ENCODE measurements around the gene FANCD2. TPM values are rescaled to one million over a fixed set of nuclear protein-coding genes. Genes with fewer than 3 reads are reported as not detected.
"Not testable (repeated sequence)": the region's sequence is repeated elsewhere in the genome, so short reads cannot be mapped to it uniquely, and the experiment has no call there.

The FANCD2 gene
- total RNA-seq, 1 experiment from 2014 or later, result 39.0 TPM

DNA sequence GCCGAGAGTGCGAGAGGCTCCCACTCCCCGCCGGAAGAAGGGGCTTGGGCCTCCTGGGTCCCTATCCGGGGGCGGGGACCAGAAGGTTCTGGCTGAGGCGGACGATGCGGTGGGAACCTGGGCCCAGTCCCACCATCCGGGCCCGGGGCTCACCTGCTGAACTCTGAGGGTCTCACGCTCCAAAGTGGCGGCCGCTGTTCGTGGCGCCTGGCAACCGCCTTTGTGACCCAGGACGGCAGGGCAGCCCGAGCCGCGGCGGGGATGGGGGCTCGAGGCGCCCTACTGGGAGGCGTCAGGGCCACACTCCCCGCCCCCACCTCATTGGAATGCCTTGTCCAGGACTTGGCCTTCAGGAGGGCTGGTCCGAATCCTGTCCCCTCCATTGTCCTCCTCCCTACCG, 81.9 kb downstream of the FANCD2 start, which contains the start of gene FANCD2OS:
FANCD2OS (minus strand) TSS at position 165 of the 400 bp plus-strand sequence. CDS start 3,481 bp downstream, outside the sequence.
- no peaks in the 10 kb centered on the region for H3K27me3 ChIP-seq
- no peak within 1 kb of the TSS for H3K27ac ChIP-seq
- no peaks in the 10 kb centered on the region for H3K9me3 ChIP-seq (replicated peaks)
- H3K4me1 ChIP-seq, result no peaks in the 10 kb centered on the region
- no peak for DNase-seq
- no peak within 1 kb of the TSS for H3K4me3 ChIP-seq
- no peaks in the 10 kb centered on the region for H3K36me3 ChIP-seq

DNA sequence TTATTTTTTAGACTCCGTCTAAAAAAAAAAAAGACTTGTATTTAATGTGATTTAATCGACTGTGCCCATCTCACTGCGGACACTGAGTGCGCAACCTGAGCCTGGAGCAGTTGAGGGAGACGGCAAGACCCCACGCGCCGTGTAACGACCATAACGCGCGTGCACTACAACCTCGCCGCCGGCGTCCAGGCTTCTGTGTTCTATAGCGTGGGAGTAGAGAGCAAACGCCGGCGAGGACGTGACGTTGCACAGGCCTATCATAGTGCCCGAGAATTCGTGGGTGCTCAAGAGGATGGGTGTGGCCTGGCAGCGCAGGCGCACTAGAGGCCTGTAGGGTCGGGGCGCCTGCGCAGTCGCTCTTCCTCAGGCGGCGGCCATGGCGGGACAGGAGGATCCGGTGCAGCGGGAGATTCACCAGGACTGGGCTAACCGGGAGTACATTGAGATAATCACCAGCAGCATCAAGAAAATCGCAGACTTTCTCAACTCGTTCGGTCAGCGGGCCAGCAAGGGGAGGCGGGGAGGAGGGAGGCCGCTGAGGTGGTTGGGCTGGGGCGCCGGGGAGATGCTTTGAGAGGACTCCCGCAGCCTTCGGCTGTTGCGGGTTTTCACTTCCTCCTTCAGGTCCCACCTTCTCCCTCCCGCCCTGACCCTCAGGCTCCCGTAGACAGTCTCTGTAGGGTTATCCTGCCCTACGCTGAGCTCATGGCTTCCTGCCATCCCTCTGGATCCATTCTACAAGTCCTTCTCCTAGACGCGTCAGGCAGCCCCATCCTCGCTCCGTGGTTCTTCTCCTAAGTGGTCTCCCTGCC, 89.3 kb downstream of the FANCD2 start, which contains the start of gene BRK1:
BRK1 (plus strand) TSS at position 350 of the 812 bp plus-strand sequence; CDS start at position 377, 27 bp downstream.
- no peaks in the 10 kb centered on the region for H3K9me3 ChIP-seq (replicated peaks)
- H3K4me3 ChIP-seq, result peak within 1 kb of the TSS; percentile 79
- no peaks in the 10 kb centered on the region for H3K4me1 ChIP-seq
- no peaks in the 10 kb centered on the region for H3K27me3 ChIP-seq
- H3K36me3 ChIP-seq, result no peaks in the 10 kb centered on the region
- H3K27ac ChIP-seq, result peak within 1 kb of the TSS; percentile 22
- DNase-seq, result peak; percentile 91 to 97

DNA sequence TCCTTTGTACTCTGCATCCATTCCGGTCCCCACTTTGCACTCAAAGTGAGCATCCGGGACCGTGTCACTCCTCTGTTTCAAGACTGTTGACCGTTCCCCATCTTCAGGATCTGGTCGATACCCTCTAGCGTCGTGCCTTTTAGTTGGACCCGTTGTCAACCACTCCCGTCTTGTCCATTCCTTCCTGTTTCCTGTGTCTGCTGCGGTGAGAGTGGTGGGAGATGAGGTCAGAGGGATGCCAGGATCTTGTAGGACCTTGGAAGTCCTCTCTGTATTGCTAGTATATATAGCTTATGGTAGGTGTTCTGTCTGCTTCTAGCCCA, 89.9 kb downstream of the FANCD2 start:
- H3K27ac ChIP-seq, result peak overlapping the region; percentile 22
- H3K27me3 ChIP-seq, result no peaks in the 10 kb centered on the region
- no peaks in the 10 kb centered on the region for H3K36me3 ChIP-seq
- H3K9me3 ChIP-seq (replicated peaks), result no peaks in the 10 kb centered on the region
- H3K4me1 ChIP-seq, result no peaks in the 10 kb centered on the region
- DNase-seq, result peak in 1 of 2 experiments; percentile 41
- peak overlapping the region; percentile 79 for H3K4me3 ChIP-seq

DNA sequence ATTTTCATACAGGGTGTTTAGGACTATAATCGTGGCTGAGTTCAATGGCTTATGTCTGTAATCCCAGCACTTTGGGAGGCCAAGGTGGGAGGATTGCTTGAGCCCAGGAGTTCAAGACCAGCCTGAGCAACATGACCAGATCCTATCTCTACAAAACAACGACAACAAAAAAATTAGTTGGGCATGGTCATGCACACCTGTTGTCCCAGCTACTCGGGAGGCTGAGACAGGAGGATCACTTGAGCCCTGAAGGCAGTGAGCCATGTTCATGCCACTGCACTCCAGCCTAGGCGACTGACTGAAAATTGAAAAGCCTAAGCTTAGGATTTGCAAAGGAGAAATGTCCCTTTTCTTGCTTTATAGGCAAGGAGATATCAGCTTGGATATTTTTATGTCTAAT, 90.7 kb downstream of the FANCD2 start:
- Histone ChIP-seq H3K4me3 (no peak overlapping the region), H3K36me3 (no peaks in the 10 kb centered on the region), H3K4me1 (no peaks in the 10 kb centered on the region), H3K9me3 (replicated peaks) (no peaks in the 10 kb centered on the region), H3K27me3 (no peaks in the 10 kb centered on the region), H3K27ac (no peak overlapping the region)
- DNase-seq, result no peak

DNA sequence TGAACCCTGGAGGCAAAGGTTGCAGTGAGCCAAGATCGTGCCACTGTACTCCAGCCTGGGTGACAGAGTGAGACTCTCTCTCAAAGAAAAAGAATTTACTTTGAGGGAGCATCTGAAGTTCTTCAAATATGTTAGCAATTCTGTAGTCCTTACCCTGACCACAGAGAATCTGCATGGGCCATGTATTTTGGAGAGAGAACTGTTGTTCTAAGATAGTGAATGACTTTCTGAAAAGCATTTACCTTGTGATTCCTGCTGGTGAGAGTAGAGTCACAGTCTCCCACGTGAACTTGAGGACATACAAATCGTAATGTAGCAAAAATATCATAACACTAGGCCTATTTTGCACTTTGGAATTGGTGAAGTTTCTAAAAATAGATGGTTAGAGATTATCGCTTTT, 93.1 kb downstream of the FANCD2 start:
- DNase-seq, result no peak

DNA sequence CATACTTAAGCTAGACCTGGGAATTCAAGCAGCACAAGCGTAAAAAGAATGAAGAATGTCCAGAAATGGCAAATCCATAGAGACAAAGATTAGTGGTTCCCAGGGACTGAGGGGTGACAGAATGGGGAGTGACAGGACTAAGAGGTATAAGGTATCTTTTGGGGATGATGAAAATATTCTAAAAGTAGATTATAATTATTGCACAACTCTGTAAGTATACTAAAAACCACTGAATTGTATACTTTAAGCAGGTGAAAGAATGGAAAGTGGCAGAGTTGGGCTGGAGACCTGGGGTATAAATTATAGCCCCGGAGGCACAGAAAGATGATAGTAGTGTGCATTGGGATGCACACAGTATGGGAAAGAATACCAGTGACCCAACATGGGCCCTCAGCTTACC, 94.8 kb downstream of the FANCD2 start:
- no peaks in the 10 kb centered on the region for H3K9me3 ChIP-seq (replicated peaks)
- DNase-seq, result no peak
- H3K27ac ChIP-seq, result no peak overlapping the region
- no peaks in the 10 kb centered on the region for H3K27me3 ChIP-seq
- H3K4me3 ChIP-seq, result no peak overlapping the region
- no peaks in the 10 kb centered on the region for H3K4me1 ChIP-seq
- peaks cover 16% of the 10 kb centered on the region for H3K36me3 ChIP-seq

More for the DNA sequence above, 93.1 kb downstream of the FANCD2 start:
- Histone ChIP-seq H3K4me3 (no peak overlapping the region), H3K27me3 (no peaks in the 10 kb centered on the region), H3K9me3 (replicated peaks) (no peaks in the 10 kb centered on the region), H3K4me1 (no peaks in the 10 kb centered on the region), H3K27ac (no peak overlapping the region), H3K36me3 (0 out of 2 replicates have a peak, but pooled peaks cover 4% of the 10 kb centered on the region)

DNA sequence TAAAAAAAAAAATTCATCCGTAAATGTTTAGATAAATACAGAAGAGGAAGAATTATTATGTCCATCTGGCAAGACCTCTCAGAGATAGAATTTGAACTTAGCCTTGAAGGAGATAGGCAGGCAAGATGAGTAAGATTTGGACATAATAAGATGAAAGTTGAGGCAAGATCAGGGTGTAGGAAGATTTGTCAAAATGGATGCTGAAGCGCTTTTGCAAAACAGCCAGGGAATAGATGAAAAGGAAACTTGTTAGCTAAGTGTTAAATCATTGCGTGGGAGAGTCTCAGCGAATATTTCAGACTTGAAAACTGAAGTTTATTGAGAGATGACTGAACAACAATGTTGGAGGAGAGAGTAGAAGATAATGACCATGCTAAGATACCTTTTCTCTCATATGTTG, 96.5 kb downstream of the FANCD2 start:
- Histone ChIP-seq H3K27me3 (no peaks in the 10 kb centered on the region), H3K36me3 (peaks cover 25% of the 10 kb centered on the region), H3K4me3 (no peak overlapping the region), H3K4me1 (no peaks in the 10 kb centered on the region), H3K9me3 (replicated peaks) (no peaks in the 10 kb centered on the region), H3K27ac (no peak overlapping the region)
- no peak for DNase-seq

DNA sequence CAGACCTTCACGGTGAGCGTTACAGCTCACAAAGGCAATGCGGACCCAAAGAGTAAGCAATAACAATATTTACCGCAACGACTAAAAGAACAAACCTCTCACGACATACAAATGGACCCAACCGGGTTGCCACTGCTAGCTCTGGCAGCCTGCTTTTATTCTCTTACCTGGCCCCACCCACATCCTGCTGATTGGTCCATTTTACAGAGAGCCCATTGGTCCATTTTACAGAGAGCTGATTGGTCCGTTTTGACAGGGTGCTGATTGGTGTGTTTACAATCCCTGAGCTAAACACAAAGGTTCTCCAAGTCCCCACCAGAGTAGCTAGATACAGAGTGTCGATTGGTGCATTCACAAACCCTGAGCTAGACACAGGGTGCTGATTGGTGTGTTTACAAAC, 109.6 kb downstream of the FANCD2 start:
- H3K27me3 ChIP-seq; H3K27ac ChIP-seq; DNase-seq; H3K4me3 ChIP-seq; H3K36me3 ChIP-seq; H3K9me3 ChIP-seq (replicated peaks); H3K4me1 ChIP-seq: not testable (repeated sequence)

DNA sequence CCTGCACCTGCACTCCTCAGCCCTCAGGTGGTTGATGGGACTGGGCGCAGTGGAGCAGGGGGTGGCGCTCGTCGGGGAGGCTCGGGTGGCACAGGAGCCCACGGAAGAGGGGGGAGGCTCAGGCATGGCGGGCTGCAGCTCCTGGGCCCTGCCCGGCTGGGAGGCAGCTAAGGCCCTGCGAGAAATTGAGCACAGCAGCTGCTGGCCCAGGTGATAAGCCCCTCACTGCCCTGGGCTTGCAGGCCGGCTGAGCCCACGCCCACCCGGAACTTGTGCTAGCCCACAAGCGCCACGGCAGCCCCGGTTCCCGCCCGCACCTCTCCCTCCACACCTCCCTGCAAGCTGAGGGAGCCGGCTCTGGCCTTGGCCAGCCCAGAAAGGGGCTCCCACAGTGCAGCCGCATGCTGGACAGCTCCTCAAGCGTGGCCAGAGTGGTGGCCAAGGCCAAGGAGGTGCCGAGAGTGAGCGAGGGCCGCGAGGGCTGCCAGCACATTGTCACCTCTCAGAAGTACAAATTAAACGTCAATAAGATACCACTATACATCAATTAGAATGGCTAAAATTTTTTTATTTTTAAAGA, 110.3 kb downstream of the FANCD2 start:
- Histone ChIP-seq H3K27ac (no peak overlapping the region), H3K4me3 (no peak overlapping the region), H3K9me3 (replicated peaks) (no peaks in the 10 kb centered on the region), H3K36me3 (no peaks in the 10 kb centered on the region), H3K4me1 (no peaks in the 10 kb centered on the region), H3K27me3 (no peaks in the 10 kb centered on the region)
- DNase-seq, result no peak

DNA sequence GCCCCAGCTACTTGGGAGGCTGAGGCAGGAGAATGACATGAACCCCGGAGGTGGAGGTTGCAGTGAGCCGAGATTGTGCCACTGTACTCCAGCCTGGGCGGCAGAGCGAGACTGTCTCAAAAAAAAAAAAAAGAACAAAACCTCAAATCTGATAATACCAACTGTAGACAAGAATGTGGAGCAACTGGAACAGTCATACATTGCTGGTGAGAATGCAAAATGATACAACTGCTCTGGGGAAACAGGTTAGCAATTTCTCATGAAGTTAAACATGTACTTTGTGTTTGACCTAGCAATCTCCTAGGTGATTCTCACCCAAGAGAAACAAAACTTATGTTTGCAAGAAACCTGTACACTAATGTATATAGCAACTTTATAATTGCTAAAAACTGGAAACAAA, 110.9 kb downstream of the FANCD2 start:
- no peaks in the 10 kb centered on the region for H3K9me3 ChIP-seq (replicated peaks)
- H3K4me1 ChIP-seq, result no peaks in the 10 kb centered on the region
- no peaks in the 10 kb centered on the region for H3K36me3 ChIP-seq
- H3K27ac ChIP-seq, result no peak overlapping the region
- H3K27me3 ChIP-seq, result no peaks in the 10 kb centered on the region
- no peak overlapping the region for H3K4me3 ChIP-seq
- DNase-seq, result no peak

DNA sequence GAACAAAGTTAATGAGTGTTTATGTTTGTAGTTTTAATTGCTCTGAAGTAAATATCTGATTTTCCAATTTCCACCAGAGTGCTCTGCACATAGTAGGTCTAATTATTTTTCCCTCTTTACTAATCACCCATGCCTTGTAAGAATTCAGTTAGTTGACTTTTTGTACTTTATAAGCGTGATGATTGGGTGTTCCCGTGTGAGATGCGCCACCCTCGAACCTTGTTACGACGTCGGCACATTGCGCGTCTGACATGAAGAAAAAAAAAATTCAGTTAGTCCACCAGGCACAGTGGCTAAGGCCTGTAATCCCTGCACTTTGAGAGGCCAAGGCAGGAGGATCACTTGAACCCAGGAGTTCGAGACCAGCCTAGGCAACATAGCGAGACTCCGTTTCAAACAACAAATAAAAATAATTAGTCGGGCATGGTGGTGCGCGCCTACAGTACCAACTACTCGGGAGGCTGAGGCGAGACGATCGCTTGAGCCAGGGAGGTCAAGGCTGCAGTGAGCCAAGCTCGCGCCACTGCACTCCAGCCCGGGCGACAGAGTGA, 114.8 kb downstream of the FANCD2 start:
- peaks cover 9% of the 10 kb centered on the region; the same call in 1 of the 2 replicates for H3K36me3 ChIP-seq

DNA sequence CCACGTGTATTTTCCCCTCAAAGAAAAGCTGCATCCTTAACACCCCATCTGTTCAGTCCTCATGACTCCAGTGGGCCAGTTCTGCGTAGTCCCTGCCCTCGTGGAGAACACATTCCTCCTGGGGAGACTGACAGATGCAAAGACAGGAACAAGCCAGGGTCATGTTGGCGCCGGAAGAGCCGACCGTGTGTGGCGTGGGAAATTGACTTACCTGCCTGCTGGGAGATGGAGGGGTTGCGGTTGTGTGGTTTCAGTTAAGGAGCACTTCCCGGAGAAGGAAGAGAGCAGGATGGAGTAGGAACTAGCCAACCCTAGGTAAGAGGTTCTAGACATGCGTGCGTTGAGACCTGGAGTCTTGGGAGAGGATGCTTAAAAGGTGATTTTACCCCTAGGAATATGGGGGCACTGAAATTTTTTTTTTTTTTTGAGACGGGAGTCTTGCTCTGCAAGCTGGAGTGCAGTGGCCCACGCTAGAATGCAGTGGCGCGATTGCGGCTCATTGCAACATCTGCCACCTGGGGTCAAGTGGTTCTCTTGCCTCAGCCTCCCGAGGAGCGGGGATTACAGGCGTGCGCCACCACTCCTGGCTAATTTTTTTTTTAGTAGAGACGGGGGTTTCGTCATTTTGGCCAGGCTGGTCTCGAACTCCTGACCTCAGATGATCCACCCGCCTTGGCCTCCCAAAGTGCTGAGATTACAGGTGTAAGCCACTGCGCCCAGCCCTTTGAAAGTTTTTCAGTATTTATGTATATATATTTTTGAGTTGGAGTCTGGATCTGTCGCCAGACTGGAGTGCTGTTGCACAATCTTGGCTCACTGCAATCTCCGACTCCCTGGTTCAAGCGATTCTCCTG, 116.7 kb downstream of the FANCD2 start:
- peaks cover 15% of the 10 kb centered on the region for H3K36me3 ChIP-seq
- H3K9me3 ChIP-seq (replicated peaks), result no peaks in the 10 kb centered on the region
- DNase-seq, result no peak
- no peaks in the 10 kb centered on the region for H3K27me3 ChIP-seq
- H3K4me1 ChIP-seq, result no peaks in the 10 kb centered on the region; the same call in 1 of the 2 replicates
- H3K4me3 ChIP-seq, result peak overlapping the region; percentile 73
- H3K27ac ChIP-seq, result no peak overlapping the region

More for the DNA sequence above, 114.8 kb downstream of the FANCD2 start:
- peak in 1 of 2 experiments; percentile 9 for DNase-seq
- Histone ChIP-seq H3K27me3 (no peaks in the 10 kb centered on the region), H3K4me3 (peak overlapping the region; percentile 73), H3K4me1 (no peaks in the 10 kb centered on the region; the same call in 1 of the 2 replicates), H3K27ac (peak overlapping the region; percentile 71), H3K9me3 (replicated peaks) (no peaks in the 10 kb centered on the region)

DNA sequence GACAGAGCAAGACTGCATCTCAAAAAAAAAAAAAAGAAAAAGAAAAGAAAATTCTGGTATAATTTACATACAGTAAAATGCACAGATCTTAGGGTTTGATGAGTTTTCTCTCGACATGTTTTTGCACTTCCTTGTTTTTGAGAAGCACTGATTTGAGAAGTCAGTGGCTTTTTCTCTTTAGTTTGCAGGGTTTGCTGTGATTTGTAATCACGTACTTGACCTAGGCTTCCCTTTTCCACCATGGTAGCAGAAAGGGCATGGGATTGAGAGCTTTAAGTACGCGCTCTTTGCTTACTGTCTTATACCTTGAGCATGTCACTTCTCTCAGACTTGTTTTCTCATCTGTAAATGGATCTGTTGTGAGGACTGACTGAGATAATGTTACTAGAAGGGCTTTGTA, 119.4 kb downstream of the FANCD2 start:
- Histone ChIP-seq H3K9me3 (replicated peaks) (no peaks in the 10 kb centered on the region), H3K4me1 (no peaks in the 10 kb centered on the region; the same call in 1 of the 2 replicates), H3K36me3 (peaks cover 15% of the 10 kb centered on the region), H3K27ac (no peak overlapping the region), H3K4me3 (no peak overlapping the region), H3K27me3 (no peaks in the 10 kb centered on the region)
- DNase-seq, result no peak

DNA sequence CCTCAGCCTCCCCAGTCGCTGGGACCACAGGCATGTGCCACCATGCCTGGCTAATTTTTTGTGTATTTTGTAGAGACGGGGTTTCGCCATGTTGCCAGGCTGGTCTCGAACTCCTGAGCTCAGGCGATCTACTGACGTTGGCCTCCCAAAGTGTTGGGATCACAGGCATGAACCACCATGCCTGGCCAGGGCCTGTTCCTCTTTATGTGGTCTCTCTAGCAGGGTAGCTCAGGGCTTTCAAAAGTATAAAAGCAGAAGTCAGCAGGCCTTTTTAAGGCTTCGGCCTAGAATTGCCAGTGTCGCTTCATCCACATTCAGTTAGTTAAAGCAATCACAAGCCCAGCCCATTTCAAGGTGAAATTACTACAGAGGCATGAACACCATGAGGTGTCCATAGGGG, 123.0 kb downstream of the FANCD2 start:
- DNase-seq, result no peak

More for the DNA sequence above, 123.0 kb downstream of the FANCD2 start:
- Histone ChIP-seq H3K27me3 (no peaks in the 10 kb centered on the region), H3K36me3 (peaks cover 20% of the 10 kb centered on the region; the same call in 1 of the 2 replicates), H3K9me3 (replicated peaks) (no peaks in the 10 kb centered on the region), H3K4me3 (no peak overlapping the region), H3K27ac (no peak overlapping the region), H3K4me1 (no peaks in the 10 kb centered on the region)

All from SJCRH30 (cell line).